ENCODE measurements around the gene ADAD1. TPM values are rescaled to one million over a fixed set of nuclear protein-coding genes. Genes with fewer than 3 reads are reported as not detected.
"Not testable (repeated sequence)": the region's sequence is repeated elsewhere in the genome, so short reads cannot be mapped to it uniquely, and the experiment has no call there.

ADAD1 gene
- not detected in 2 replicates for total RNA-seq (2014; rRNA removed; shearing (Covaris generic); ENCODE audit: low replicate concordance)

DNA sequence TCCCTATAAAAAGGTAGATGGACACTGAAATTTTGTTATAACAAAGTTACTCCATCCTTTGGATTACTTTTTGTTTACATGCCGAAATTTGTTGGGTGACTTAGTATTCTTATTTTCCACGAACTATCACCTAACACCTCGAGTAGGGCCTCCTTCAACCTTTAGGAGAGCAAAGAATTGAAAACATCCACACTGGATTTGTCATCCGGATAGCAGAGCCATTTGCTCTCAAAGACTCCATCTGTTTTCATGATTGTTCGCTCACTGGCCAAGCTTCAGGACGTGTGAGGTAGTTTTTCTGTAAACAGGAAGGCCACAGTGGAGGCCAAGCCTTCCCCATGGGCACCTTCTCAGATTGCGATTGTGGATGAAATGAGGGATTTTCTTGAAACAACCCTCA lies at the start of gene ADAD1:
TSS of gene ADAD1 (plus strand) at position 301 of the 400 bp plus-strand sequence. CDS start 1,059 bp downstream, outside the sequence.
- in situ Hi-C loops (cut with HindIII; ENCODE audit: low pct_unique_long_range_greater_than_20kb, low sequenced_read_pairs): no loop called here

GRCh38 chr4:122329876-122330565 lies 48.8 kb upstream of the ADAD1 start:
- in situ Hi-C loops (cut with HindIII; ENCODE audit: low pct_unique_long_range_greater_than_20kb, low sequenced_read_pairs): no loop called here
- no peak for DNase-seq (ENCODE audit: low read depth)

More for the DNA sequence above, at the start of gene ADAD1:
- no peak for DNase-seq (ENCODE audit: low read depth)

DNA sequence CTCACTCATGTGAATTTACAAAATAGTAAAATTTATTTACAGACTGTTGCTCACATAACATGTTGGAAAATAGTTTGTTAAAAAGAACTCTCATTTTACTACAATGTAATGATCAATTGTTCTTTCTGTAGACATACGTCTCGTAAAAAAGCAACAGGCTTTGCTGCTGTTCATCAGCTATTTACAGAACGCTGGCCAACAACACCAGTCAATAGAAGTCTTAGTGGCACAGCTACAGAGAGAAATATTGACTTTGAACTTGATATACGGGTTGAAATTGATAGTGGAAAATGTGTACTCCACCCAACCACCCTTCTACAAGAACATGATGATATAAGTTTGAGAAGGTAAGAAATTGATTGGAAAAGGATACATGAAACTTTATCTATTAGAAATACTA lies 47.6 kb upstream of the ADAD1 start:
- no peak for DNase-seq (ENCODE audit: low read depth)
- in situ Hi-C loops (cut with HindIII; ENCODE audit: low pct_unique_long_range_greater_than_20kb, low sequenced_read_pairs): no loop called here

DNA sequence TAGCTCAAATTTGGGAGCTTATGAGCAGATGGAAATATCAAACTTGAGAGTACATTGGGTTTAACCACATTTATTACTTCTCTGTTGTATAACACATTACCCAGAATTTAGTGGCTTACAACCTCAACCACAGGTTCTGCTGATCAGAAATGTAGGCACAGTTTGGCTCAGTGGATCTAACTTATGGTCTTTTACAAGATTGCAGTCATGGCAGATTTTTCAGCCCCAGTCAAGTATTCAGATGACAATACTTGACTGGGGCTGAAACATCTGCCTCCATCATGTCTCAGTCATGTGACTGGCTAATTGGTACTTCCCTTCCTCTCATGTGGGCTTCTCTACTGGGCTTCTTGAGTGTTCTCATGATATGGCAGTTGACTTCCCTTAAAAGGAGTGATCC lies 44.0 kb upstream of the ADAD1 start:
- in situ Hi-C loops (cut with HindIII; ENCODE audit: low pct_unique_long_range_greater_than_20kb, low sequenced_read_pairs): no loop called here
- no peak for DNase-seq (ENCODE audit: low read depth)

- peak; percentile 77 for DNase-seq (ENCODE audit: low read depth)
- in situ Hi-C loops (cut with HindIII; ENCODE audit: low pct_unique_long_range_greater_than_20kb, low sequenced_read_pairs): no loop called here
These were observed 36.9 kb upstream of the ADAD1 start for GRCh38 chr4:122341886-122342285.

DNA sequence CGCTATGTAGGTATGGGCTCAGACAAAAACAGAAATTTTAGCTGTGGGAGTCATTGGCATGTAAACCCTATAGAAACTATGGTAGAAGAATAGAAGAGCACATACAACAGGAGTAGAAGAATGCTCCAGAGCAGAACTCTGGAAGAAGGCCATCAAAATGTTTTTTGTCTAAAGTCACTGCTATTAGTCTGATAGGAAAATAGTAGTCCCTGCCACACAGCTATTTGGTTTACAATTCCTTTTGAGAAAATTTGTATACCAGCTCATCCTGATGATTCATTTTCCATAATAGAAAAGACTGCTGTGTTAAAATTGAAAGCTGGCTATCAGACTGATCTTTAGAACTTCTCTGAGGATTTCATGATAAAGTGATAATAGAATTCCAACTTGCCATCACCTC lies 32.8 kb upstream of the ADAD1 start:
- in situ Hi-C loops (cut with HindIII; ENCODE audit: low pct_unique_long_range_greater_than_20kb, low sequenced_read_pairs): no loop called here
- no peak for DNase-seq (ENCODE audit: low read depth)

DNA sequence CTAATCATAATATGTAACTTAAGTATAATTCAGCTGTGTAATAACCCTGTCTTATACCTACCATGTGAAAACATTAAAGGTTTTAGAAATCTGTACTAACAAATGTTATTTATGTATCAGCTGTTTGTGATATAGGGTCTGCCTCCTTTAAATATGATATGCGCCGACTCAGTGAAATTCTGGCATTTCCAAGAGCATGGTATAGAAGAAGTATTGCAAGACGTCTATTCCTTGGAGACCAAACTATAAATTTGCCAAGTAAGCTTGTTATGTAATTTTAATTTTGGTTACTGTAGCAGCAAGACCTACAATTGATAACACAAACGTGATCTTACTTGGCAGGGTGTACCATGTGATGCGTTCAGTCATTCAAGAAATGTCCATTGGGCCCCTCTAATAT lies 32.3 kb upstream of the ADAD1 start:
- no peak for DNase-seq (ENCODE audit: low read depth)
- in situ Hi-C loops (cut with HindIII; ENCODE audit: low pct_unique_long_range_greater_than_20kb, low sequenced_read_pairs): no loop called here

DNA sequence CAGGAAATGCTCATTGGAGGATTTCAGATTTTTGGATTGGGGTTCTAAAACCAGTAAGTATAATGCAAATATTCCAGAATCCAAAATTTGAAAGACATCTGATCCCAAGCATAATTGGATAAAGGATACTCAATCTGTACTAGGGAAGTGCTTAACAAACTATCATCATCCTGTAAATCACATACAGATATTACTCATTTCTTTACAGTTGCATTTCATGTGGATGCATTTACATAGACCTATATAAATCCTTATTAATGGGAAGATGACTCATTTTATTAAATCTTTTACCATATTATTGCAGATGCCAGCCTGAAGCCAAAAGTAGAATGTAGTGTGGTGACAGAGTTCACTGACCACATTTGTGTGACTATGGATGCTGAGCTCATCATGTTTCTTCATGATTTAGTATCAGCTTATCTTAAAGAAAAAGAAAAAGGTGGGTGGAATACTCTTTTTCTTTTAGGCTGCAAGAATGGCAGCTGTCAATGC lies 22.4 kb upstream of the ADAD1 start:
- in situ Hi-C loops (cut with HindIII; ENCODE audit: low pct_unique_long_range_greater_than_20kb, low sequenced_read_pairs): no loop called here
- DNase-seq (ENCODE audit: low read depth): no peak

DNA sequence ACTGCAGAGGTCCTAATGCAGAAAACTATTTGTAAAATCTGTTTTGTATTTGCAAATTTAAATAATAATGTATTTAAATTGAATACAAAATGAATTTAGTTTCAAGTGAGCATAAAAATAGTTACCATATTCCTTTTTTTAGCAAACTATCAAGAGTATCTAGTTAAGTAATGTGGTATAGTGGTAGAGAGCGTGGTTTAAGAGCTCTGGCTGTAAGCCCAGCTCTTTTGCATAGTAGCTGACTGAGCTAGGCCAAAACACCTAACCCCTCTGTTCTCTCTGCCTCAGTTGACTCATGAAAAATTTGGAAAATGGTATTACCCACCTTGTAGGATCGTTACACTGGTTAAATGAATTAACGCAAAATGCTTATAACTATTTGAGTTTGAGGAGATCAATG lies 18.1 kb upstream of the ADAD1 start:
- in situ Hi-C loops (cut with HindIII; ENCODE audit: low pct_unique_long_range_greater_than_20kb, low sequenced_read_pairs): no loop called here
- no peak for DNase-seq (ENCODE audit: low read depth)

DNA sequence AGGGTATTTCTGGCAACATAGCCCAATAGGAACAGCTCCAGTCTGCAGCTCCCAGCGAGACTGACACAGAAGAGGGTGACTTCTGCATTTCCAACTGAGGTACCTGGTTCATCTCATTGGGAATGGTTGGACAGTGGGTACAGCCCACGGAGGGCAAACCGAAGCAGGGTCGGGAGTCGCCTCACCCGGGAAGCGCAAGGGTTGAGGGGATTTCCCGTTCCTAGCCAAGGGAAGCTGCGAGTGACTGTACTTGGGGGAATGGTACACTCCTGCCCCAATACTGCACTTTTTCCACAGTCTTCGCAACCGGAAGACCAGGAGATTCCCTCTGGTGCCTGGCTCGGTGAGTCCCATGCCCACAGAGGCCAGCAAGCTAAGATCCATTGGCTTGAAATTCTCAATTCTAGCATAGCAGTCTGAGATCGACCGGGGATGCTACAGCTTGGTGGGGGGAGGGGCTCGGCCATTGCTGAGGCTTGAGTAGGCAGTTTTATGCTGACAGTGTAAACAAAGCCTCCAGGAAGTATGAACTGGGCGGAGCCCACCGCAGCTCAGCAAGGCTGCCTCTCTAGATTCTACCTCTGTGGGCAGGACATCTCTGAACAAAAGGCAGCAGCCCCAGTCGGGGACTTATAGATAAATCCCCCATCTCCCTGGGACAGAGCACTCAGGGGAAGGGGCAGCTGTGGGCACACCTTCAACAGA lies 14.0 kb upstream of the ADAD1 start:
- in situ Hi-C loops (cut with HindIII; ENCODE audit: low pct_unique_long_range_greater_than_20kb, low sequenced_read_pairs): no loop called here
- DNase-seq (ENCODE audit: low read depth): no peak

DNA sequence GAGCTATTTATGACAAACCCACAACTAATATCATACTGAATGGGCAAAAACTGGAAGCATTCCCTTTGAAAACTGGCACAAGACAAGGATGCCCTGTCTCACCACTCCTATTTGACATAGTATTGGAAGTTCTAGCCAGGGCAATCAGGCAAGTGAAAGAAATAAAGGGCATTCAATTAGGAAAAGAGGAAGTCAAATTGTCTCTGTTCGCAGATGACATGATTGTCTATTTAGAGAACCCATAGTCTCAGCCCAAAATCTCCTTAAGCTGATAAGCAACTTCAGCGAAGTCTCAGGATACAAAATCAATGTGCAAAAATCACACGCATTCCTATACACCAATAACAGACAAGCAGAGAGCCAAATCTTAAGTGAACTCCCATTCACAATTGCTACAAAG lies 10.0 kb upstream of the ADAD1 start:
- in situ Hi-C loops (cut with HindIII; ENCODE audit: low pct_unique_long_range_greater_than_20kb, low sequenced_read_pairs); DNase-seq (ENCODE audit: low read depth): not testable (repeated sequence)

- in situ Hi-C loops (cut with HindIII; ENCODE audit: low pct_unique_long_range_greater_than_20kb, low sequenced_read_pairs): no loop called here
- no peak for DNase-seq (ENCODE audit: low read depth)
These were observed 1.5 kb upstream of the ADAD1 start for GRCh38 chr4:122377352-122377751.

DNA sequence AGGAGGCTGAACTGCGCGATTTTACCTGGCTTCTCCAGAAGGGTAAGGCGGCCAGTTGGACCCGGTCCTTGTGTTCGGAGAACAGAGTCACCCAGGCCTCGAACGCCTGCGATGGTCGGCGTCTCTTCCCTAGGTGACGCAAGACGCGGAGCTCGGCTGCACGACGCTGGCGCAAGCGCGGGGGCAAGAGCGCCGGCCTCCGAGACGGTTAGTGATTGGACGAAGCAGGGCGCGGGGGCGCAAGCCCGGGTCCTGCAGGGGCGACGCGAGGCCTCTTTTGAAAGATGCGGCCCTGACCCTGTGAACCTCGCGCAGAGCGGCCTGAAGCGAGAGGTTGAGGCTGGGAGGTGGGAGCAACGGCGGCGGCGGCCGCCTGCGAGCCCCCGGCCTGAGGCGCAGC lies 428 bp downstream of the ADAD1 start:
- no peak for DNase-seq (ENCODE audit: low read depth)
- in situ Hi-C loops (cut with HindIII; ENCODE audit: low pct_unique_long_range_greater_than_20kb, low sequenced_read_pairs): no loop called here

GRCh38 chr4:122383341-122383740 lies 4.5 kb downstream of the ADAD1 start:
- in situ Hi-C loops (cut with HindIII; ENCODE audit: low pct_unique_long_range_greater_than_20kb, low sequenced_read_pairs): no loop called here

GRCh38 chr4:122384245-122384644 lies 5.4 kb downstream of the ADAD1 start:
- in situ Hi-C loops (cut with HindIII; ENCODE audit: low pct_unique_long_range_greater_than_20kb, low sequenced_read_pairs): no loop called here
- no peak for DNase-seq (ENCODE audit: low read depth)

More at GRCh38 chr4:122383341-122383740, 4.5 kb downstream of the ADAD1 start:
- no peak for DNase-seq (ENCODE audit: low read depth)

- in situ Hi-C loops (cut with HindIII; ENCODE audit: low pct_unique_long_range_greater_than_20kb, low sequenced_read_pairs): no loop called here
These were observed 14.5 kb downstream of the ADAD1 start for GRCh38 chr4:122393276-122393675.

GRCh38 chr4:122403861-122404260 lies 25.1 kb downstream of the ADAD1 start:
- in situ Hi-C loops (cut with HindIII; ENCODE audit: low pct_unique_long_range_greater_than_20kb, low sequenced_read_pairs): no loop called here
- no peak for DNase-seq (ENCODE audit: low read depth)

More at GRCh38 chr4:122393276-122393675, 14.5 kb downstream of the ADAD1 start:
- DNase-seq (ENCODE audit: low read depth): no peak

- in situ Hi-C loops (cut with HindIII; ENCODE audit: low pct_unique_long_range_greater_than_20kb, low sequenced_read_pairs): no loop called here
- DNase-seq (ENCODE audit: low read depth): no peak
These were observed 33.7 kb downstream of the ADAD1 start for GRCh38 chr4:122412547-122412946.

GRCh38 chr4:122423246-122423645 lies 44.4 kb downstream of the ADAD1 start:
- no peak for DNase-seq (ENCODE audit: low read depth)
- in situ Hi-C loops (cut with HindIII; ENCODE audit: low pct_unique_long_range_greater_than_20kb, low sequenced_read_pairs): no loop called here
